ENCODE measurements around the gene AKR1D1. TPM values are rescaled to one million over a fixed set of nuclear protein-coding genes. Genes with fewer than 3 reads are reported as not detected.
"Not testable (repeated sequence)": the region's sequence is repeated elsewhere in the genome, so short reads cannot be mapped to it uniquely, and the experiment has no call there.

The AKR1D1 gene
- polyA plus RNA-seq, 2 of the 4 experiments (the other 2 are of a cell fraction), result 0.06 TPM; not detected in 1

GRCh38 chr7:138051712-138052247 is 24.5 kb upstream of the AKR1D1 start:
- H3K4me1 ChIP-seq; ATAC-seq; H3K9me3 ChIP-seq; H3K4me3 ChIP-seq; H3K4me2 ChIP-seq; DNase-seq (ENCODE audit: low read depth in 1 of 2, low spot score in 1 of 2); CTCF ChIA-PET; H3K27ac ChIP-seq; FAIRE-seq; POLR2A ChIA-PET: not testable (repeated sequence)
- WGBS (ENCODE audit: missing lambda C conversion rate), result 18% methylated on average over 7 of the region's 7 CpGs
- peak; percentile 61 for TF ChIP-seq MAFK (IDR thresholded peaks at IDR 0.05; ENCODE audit: partially characterized antibody)

GRCh38 chr7:138052696-138053095 is 23.6 kb upstream of the AKR1D1 start:
- ChIA-PET CTCF (no interaction called here), POLR2A (no interaction called here)
- H3K4me1 ChIP-seq, result no peaks in the 10 kb centered on the region
- no peak overlapping the region for H3K4me3 ChIP-seq
- WGBS (ENCODE audit: missing lambda C conversion rate), result 60% methylated on average over 3 of the region's 3 CpGs
- no peak for DNase-seq (ENCODE audit: low read depth in 1 of 2, low spot score in 1 of 2)
- no peaks in the 10 kb centered on the region for H3K9me3 ChIP-seq
- H3K4me2 ChIP-seq, result no peak overlapping the region
- no peak for ATAC-seq
- no peak overlapping the region for H3K27ac ChIP-seq
- no peak for FAIRE-seq
- TF ChIP-seq HES2 (IDR thresholded peaks at IDR 0.05) (no peak), CTCF (IDR thresholded peaks at IDR 0.05) (no peak), CHD4 (IDR thresholded peaks at IDR 0.05; ENCODE audit: borderline replicate concordance) (no peak), CEBPB (IDR thresholded peaks at IDR 0.05) (no peak), ZC3H11A (IDR thresholded peaks at IDR 0.05) (no peak), RARB (CRISPR knock-in tag; IDR thresholded peaks at IDR 0.05) (no peak), FOXS1 (CRISPR knock-in tag; IDR thresholded peaks at IDR 0.05) (no peak), NFE2L2 (conservative IDR thresholded peaks at IDR 0.05; ENCODE audit: low read length) (no peak), PBX3 (IDR thresholded peaks at IDR 0.05) (no peak), POLR2AphosphoS2 (conservative IDR thresholded peaks at IDR 0.05; ENCODE audit: low read length) (no peak), RFX5 (IDR thresholded peaks at IDR 0.05) (no peak), KDM5A (IDR thresholded peaks at IDR 0.05) (no peak), CBX2 (IDR thresholded peaks at IDR 0.05; ENCODE audit: borderline replicate concordance, low read depth) (no peak), MAX (IDR thresholded peaks at IDR 0.05) (no peak), PHF8 (IDR thresholded peaks at IDR 0.05; ENCODE audit: borderline replicate concordance, low read depth) (no peak), TFCP2L1 (CRISPR knock-in tag; IDR thresholded peaks at IDR 0.05) (no peak), RAD21 (conservative IDR thresholded peaks at IDR 0.05 in 1 of 2, IDR thresholded peaks at IDR 0.05 in 1 of 2) (no peak), ZNF302 (CRISPR knock-in tag; IDR thresholded peaks at IDR 0.05) (no peak), JUN (IDR thresholded peaks at IDR 0.05) (no peak), POLR2A (IDR thresholded peaks at IDR 0.05; ENCODE audit: low read length) (no peak)

- FAIRE-seq, CTCF ChIA-PET: not testable (repeated sequence)
- WGBS (ENCODE audit: missing lambda C conversion rate), result 33% methylated on average over 2 of the region's 4 CpGs
Measured at GRCh38 chr7:138055698-138056097, 20.6 kb upstream of the AKR1D1 start.

More at GRCh38 chr7:138055698-138056097, 20.6 kb upstream of the AKR1D1 start:
- H3K27ac ChIP-seq; H3K9me3 ChIP-seq; ATAC-seq; H3K4me2 ChIP-seq; DNase-seq (ENCODE audit: low read depth in 1 of 2, low spot score in 1 of 2); H3K4me3 ChIP-seq; POLR2A ChIA-PET; H3K4me1 ChIP-seq: not testable (repeated sequence)
